ENCODE data around the gene GDNF.

Gene GDNF

GRCh38 chr5:37846786-37847310, 7.0 kb upstream of the GDNF start:
- no peak for DNase-seq (ENCODE audit: low spot score)

- DNase-seq (ENCODE audit: low spot score): no peak
Observed at GRCh38 chr5:37844009-37844408, 4.2 kb upstream of the GDNF start.

- no peak for DNase-seq (ENCODE audit: low spot score)
Observed at GRCh38 chr5:37842048-37842447, 2.2 kb upstream of the GDNF start.

GRCh38 chr5:37841203-37841602, 1.4 kb upstream of the GDNF start:
- DNase-seq (ENCODE audit: low spot score): no peak

GRCh38 chr5:37840053-37841034, 503 bp upstream of the GDNF start:
- DNase-seq (ENCODE audit: low spot score): no peak

- no peak for DNase-seq (ENCODE audit: low spot score)
Observed at GRCh38 chr5:37838933-37839341, 904 bp downstream of the GDNF start.

GRCh38 chr5:37838152-37838932, 1.5 kb downstream of the GDNF start:
- no peak for DNase-seq (ENCODE audit: low spot score)

GRCh38 chr5:37837414-37838032, 2.3 kb downstream of the GDNF start:
- no peak for DNase-seq (ENCODE audit: low spot score)

- DNase-seq (ENCODE audit: low spot score): no peak
Observed at GRCh38 chr5:37836592-37837413, 3.0 kb downstream of the GDNF start.

- DNase-seq (ENCODE audit: low spot score): no peak
Observed at GRCh38 chr5:37836235-37836591, 3.6 kb downstream of the GDNF start.

GRCh38 chr5:37835380-37835973, 4.4 kb downstream of the GDNF start:
- DNase-seq (ENCODE audit: low spot score): no peak

GRCh38 chr5:37834542-37835379, 5.1 kb downstream of the GDNF start:
- no peak for DNase-seq (ENCODE audit: low spot score)

GRCh38 chr5:37833990-37834389, 5.9 kb downstream of the GDNF start:
- no peak for DNase-seq (ENCODE audit: low spot score)

- DNase-seq (ENCODE audit: low spot score): no peak
Observed at GRCh38 chr5:37831821-37832534, 7.9 kb downstream of the GDNF start.

- DNase-seq (ENCODE audit: low spot score): no peak
Observed at GRCh38 chr5:37830348-37830747, 9.5 kb downstream of the GDNF start.

GRCh38 chr5:37825334-37825915, 14.4 kb downstream of the GDNF start:
- no peak for DNase-seq (ENCODE audit: low spot score)

GRCh38 chr5:37823433-37824152, 16.2 kb downstream of the GDNF start:
- no peak for DNase-seq (ENCODE audit: low spot score)

GRCh38 chr5:37816883-37817282, 23.0 kb downstream of the GDNF start:
- DNase-seq (ENCODE audit: low spot score): no peak

Data from SW480 (cell line).